ENCODE data around the gene WIF1. TPM values are rescaled to one million over a fixed set of nuclear protein-coding genes. Genes with fewer than 3 reads are reported as not detected.

Gene WIF1
- total RNA-seq, 1 donor from 2014 or later = 27.3 TPM

DNA sequence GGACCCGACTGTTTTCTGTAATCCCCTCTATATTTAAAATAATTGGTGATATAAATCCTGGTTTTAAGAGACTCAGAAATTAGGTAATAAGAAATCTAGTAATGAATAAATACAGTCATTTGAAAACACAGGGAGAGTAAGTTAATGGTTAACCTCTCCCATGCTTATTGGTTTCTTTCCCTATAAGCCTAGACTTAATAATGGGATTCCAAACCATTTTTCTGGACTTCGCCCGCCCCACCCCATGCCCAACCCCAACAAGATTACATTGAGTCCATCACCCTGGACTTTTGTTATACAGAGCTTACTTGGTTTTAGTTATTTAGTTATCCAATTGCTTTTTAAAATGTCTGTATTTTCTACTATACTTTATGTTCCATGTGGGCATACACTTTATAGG, 98.7 kb downstream of the WIF1 start:
- H3K27me3 ChIP-seq = no peaks in the 10 kb centered on the region
- no peaks in the 10 kb centered on the region for H3K36me3 ChIP-seq
- H3K4me1 ChIP-seq = no peaks in the 10 kb centered on the region
- no peak for DNase-seq (ENCODE audit: extremely low spot score in 2 of 2)
- intact Hi-C loops (cut with DNase I) = no loop called here
- no peaks in the 10 kb centered on the region for H3K9me3 ChIP-seq
- no peak overlapping the region for H3K27ac ChIP-seq
- no peak overlapping the region for H3K4me3 ChIP-seq
- TF ChIP-seq POLR2AphosphoS5 (IDR thresholded peaks at IDR 0.05; ENCODE audit: insufficient read depth in 1 of 2, low read depth in 1 of 2) = no peak
- TF ChIP-seq, protein P1, sequence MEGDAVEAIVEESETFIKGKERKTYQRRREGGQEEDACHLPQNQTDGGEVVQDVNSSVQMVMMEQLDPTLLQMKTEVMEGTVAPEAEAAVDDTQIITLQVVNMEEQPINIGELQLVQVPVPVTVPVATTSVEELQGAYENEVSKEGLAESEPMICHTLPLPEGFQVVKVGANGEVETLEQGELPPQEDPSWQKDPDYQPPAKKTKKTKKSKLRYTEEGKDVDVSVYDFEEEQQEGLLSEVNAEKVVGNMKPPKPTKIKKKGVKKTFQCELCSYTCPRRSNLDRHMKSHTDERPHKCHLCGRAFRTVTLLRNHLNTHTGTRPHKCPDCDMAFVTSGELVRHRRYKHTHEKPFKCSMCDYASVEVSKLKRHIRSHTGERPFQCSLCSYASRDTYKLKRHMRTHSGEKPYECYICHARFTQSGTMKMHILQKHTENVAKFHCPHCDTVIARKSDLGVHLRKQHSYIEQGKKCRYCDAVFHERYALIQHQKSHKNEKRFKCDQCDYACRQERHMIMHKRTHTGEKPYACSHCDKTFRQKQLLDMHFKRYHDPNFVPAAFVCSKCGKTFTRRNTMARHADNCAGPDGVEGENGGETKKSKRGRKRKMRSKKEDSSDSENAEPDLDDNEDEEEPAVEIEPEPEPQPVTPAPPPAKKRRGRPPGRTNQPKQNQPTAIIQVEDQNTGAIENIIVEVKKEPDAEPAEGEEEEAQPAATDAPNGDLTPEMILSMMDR (IDR thresholded peaks at IDR 0.05) = no peak
- TF ChIP-seq POLR2A (IDR thresholded peaks at IDR 0.05) = no peak

DNA sequence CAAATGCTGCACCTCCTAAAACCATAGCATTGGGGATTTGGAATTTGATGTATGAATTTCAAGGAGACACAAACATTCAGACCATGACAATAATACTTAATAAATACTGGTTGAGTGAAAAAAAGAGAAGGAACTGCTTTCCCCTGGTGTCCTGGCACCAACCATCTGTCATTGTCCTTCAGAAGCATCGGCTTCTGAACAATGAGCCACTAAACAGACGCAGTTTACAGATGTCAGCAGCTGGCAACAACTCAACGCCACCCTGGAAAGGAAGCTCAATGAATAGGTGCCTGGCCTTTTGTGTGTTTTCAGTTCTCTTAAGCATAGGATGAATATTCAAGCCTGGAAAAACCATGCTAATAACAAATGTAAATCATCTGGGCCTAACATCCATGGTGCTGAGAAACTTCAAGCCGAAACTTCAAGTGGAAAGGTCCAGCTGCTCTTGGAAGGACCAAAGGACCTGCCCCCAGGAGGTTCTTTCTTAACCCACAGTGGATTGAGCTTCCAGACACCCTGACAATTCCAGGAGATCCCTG, 101.3 kb downstream of the WIF1 start:
- H3K27ac ChIP-seq = no peak overlapping the region
- H3K4me3 ChIP-seq = no peak overlapping the region
- no peak for TF ChIP-seq POLR2A (IDR thresholded peaks at IDR 0.05)
- TF ChIP-seq, protein P1 (IDR thresholded peaks at IDR 0.05) = no peak
- TF ChIP-seq POLR2AphosphoS5 (IDR thresholded peaks at IDR 0.05; ENCODE audit: insufficient read depth in 1 of 2, low read depth in 1 of 2) = no peak
- intact Hi-C loops (cut with DNase I) = no loop called here
- no peaks in the 10 kb centered on the region for H3K27me3 ChIP-seq
- no peak for DNase-seq (ENCODE audit: extremely low spot score in 2 of 2)
- H3K9me3 ChIP-seq = no peaks in the 10 kb centered on the region
- no peaks in the 10 kb centered on the region for H3K36me3 ChIP-seq
- H3K4me1 ChIP-seq = no peaks in the 10 kb centered on the region

DNA sequence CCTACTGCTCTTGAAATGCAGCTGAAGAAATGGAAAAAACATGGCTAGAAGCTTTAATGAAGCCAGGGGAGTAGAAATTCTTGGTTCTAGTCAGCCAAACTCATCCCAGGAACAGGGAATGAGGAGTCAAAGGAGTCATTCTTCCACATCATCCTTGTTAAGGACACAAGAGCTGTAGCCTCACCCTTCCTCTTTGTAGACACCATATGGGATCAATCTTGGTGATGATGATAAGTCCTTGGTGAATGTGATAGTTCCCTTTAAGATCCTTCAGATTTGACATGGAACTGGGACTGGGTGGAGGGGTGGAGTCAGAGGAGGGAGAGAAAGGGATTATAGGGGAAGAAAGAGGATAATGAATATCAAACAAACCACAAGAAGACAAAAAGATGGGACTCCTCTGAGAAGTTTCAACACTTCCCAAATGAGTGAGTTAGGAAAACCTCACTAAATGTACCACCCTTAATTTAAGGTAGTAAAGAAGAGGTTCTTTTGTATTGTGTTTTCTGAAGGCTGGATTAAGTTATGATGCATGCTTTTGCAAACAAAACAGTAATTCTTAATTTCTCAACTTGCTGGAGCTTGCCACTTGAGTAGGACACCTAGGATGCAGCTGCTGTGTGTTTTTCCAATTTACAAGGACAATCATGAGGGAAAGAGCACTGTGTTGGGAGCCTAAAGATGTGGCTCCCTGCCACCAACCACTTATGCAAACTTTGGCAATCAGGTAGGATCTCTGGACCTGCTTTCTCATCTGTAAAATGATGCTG, 104.0 kb downstream of the WIF1 start:
- intact Hi-C loops (cut with DNase I) = no loop called here
- no peaks in the 10 kb centered on the region for H3K4me1 ChIP-seq
- no peak overlapping the region for H3K4me3 ChIP-seq
- no peaks in the 10 kb centered on the region for H3K9me3 ChIP-seq
- H3K36me3 ChIP-seq = no peaks in the 10 kb centered on the region
- TF ChIP-seq POLR2AphosphoS5 (IDR thresholded peaks at IDR 0.05; ENCODE audit: insufficient read depth in 1 of 2, low read depth in 1 of 2) (no peak), POLR2A (IDR thresholded peaks at IDR 0.05) (no peak)
- TF ChIP-seq, protein P1 (IDR thresholded peaks at IDR 0.05) = no peak
- no peaks in the 10 kb centered on the region for H3K27me3 ChIP-seq
- no peak overlapping the region for H3K27ac ChIP-seq
- DNase-seq (ENCODE audit: extremely low spot score in 2 of 2) = no peak

DNA sequence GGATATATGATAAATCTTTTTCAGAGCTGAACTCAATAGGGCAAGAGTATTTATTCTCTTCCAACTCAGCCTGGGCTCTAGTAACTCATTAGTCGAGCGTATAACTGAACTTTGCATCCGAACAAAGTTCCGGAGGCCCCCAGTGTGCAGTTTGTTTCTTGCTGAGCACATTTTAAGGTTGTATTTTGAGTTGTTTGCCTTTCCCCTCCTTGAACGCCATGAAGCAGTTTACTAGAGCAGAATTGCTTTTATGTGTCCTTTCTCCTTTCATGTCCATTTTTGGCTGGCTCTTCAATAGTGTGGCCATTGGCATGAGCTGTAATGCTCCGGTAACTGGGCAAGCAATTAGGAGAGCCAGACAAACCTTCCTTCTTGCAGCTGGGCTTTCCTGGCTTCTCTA, 105.3 kb downstream of the WIF1 start:
- intact Hi-C loops (cut with DNase I) = no loop called here
- TF ChIP-seq, protein P1 (IDR thresholded peaks at IDR 0.05) = no peak
- TF ChIP-seq POLR2AphosphoS5 (IDR thresholded peaks at IDR 0.05; ENCODE audit: insufficient read depth in 1 of 2, low read depth in 1 of 2) (no peak), POLR2A (IDR thresholded peaks at IDR 0.05) (no peak)
- H3K36me3 ChIP-seq = no peaks in the 10 kb centered on the region
- DNase-seq (ENCODE audit: extremely low spot score in 2 of 2) = no peak
- H3K27ac ChIP-seq = no peak overlapping the region
- peaks cover 2% of the 10 kb centered on the region for H3K4me1 ChIP-seq
- no peaks in the 10 kb centered on the region for H3K27me3 ChIP-seq
- no peaks in the 10 kb centered on the region for H3K9me3 ChIP-seq
- no peak overlapping the region for H3K4me3 ChIP-seq
